ENCODE measurements around the gene GSE1. TPM values are rescaled to one million over a fixed set of nuclear protein-coding genes. Genes with fewer than 3 reads are reported as not detected.
A peak's percentile ranks its signal among the peaks of the same experiment; 100 is the strongest.

Gene GSE1
- total RNA-seq, 4 donors from 2014 or later: 79.7 to 196 (median 143) TPM

DNA sequence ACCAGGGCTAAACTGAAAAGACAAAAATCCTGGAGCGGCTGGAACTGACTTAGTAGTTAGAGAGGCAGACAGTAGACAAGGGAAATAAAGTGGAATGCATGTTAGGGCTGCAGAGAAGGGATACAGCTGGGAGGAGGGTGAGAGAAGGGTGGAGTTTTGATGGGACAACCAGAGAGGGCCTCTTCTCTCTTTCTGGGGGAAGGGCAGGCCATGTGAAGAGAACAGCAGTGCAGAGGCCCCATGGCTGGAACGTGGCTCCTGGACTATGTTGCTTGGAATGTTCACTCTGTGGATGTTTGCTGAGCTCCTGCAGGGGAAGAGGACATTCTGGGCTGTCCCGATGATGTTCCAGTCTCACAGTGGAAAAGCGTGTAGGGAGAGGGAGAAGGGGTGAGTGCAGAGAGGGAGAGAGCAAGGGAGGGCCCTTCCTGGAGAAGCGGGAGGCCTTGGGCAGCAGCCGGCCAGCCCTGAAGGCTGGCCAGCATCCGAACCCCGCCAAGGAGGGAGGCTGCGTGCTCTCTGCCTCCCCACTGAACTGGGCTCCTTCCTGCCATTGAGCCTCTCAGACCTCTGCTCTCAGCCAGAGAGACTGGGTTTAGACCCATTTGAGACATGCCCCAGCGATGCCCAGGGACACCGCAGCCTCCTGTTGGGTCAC is 33.1 kb upstream of the GSE1 start:
- no peak overlapping the region for H3K4me3 ChIP-seq
- peaks cover 0 to 68% (median 13%) of the 10 kb centered on the region in 4 donors for H3K4me1 ChIP-seq
- no peak for DNase-seq
- H3K36me3 ChIP-seq: no peaks in the 10 kb centered on the region
- TF ChIP-seq, protein P1, sequence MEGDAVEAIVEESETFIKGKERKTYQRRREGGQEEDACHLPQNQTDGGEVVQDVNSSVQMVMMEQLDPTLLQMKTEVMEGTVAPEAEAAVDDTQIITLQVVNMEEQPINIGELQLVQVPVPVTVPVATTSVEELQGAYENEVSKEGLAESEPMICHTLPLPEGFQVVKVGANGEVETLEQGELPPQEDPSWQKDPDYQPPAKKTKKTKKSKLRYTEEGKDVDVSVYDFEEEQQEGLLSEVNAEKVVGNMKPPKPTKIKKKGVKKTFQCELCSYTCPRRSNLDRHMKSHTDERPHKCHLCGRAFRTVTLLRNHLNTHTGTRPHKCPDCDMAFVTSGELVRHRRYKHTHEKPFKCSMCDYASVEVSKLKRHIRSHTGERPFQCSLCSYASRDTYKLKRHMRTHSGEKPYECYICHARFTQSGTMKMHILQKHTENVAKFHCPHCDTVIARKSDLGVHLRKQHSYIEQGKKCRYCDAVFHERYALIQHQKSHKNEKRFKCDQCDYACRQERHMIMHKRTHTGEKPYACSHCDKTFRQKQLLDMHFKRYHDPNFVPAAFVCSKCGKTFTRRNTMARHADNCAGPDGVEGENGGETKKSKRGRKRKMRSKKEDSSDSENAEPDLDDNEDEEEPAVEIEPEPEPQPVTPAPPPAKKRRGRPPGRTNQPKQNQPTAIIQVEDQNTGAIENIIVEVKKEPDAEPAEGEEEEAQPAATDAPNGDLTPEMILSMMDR (IDR thresholded peaks at IDR 0.05): no peak
- no peak for TF ChIP-seq POLR2A (IDR thresholded peaks at IDR 0.05)
- peak overlapping the region in 1 of 4 donors; percentile 43 for H3K27ac ChIP-seq
- H3K27me3 ChIP-seq: no peaks in the 10 kb centered on the region
- no peaks in the 10 kb centered on the region for H3K9me3 ChIP-seq

DNA sequence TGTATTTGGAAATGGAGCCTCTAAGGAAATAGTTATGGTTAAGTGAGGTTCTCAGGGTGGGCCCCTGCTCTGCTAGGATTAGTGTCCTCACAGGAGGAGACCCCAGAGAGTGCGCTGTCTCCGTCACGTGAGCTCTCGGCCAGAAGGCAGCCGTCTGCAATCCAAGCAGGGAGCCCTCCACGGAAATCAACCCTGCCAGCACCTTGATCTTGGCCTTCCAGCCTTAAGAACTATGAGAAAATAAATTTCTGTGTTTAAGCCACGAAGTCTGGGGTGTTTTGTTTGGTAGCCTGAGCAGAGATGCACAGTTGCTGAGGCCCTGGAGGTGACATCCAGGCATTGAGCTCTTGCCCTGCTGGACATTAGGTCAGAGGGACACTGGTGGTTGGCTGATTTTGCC is 32.4 kb upstream of the GSE1 start:
- peaks cover 0 to 62% (median 8%) of the 10 kb centered on the region in 4 donors for H3K4me1 ChIP-seq
- TF ChIP-seq POLR2A (IDR thresholded peaks at IDR 0.05): no peak
- TF ChIP-seq, protein P1 (IDR thresholded peaks at IDR 0.05): no peak
- DNase-seq: no peak
- no peaks in the 10 kb centered on the region for H3K36me3 ChIP-seq
- H3K9me3 ChIP-seq: no peaks in the 10 kb centered on the region
- H3K27me3 ChIP-seq: no peaks in the 10 kb centered on the region
- H3K27ac ChIP-seq: no peak overlapping the region
- no peak overlapping the region for H3K4me3 ChIP-seq

DNA sequence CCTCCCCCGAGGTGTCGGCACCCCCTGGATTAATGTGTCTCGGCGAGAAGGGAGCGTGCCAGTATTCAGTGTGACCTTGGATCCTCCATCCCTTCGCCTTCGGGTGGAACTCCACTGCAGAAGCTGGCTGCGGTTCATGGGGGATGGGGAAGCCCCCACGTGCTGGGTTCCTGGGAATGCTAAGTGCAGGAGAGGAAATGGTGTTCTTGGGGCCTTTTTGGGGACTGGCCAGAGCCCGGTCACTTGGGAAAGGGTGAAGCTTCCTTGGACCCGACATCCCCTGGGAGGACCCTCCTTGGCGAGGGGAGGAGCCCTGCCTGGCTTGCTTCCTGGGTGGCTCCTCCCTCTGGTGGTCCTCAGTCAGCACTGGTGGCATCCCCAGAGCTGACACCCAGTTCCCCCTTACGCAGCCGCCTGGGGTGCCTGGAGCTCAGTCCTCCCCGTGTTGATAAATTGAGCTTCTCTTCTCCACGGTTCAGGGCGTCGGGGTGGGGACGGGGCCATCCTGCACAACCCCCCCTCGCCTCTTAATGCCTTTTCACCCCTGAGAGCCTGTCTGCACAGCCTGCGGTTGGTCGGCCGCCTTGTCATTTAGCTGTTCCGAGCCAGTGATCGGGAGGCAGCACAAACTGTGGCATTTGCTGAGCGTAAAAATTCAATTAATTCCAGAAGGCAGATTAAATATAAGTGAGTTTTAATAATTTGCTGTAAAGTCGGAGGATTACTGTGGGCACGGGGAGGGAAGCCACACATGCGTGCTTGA is 30.7 kb upstream of the GSE1 start:
- H3K36me3 ChIP-seq: no peaks in the 10 kb centered on the region

DNA sequence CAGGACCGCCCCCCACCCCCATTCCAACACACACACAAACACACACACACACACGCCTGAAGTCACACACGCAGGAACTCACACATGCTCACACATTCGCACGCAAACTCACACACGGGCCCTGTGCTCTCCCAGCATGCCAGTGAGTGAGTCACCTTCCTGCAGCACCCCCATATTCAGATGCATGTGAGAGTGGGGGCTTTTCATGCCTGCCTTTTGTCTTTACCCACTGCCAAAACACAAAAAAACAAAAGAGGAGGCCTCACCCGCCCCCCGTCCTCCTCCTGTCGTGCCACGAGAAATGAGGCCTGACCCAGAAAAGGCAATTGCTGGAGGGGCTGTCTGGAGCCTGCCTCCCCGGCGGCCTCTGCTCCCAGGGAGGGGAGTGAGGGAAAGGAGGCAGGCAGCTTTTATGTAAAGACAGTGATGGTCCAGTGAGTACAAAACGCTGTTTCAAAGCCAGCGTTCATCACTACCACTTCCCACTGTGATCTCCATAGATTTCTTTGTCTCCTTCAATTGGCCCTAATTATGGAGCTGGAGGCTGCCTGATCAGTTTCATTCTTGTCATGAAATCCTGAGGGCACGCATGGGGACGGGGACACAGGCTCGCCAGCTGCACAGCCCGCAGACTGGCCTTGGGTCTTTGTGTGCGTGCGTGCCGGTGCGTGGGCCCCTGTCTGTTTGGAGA is 29.5 kb upstream of the GSE1 start:
- no peaks in the 10 kb centered on the region for H3K9me3 ChIP-seq
- H3K27ac ChIP-seq: no peak overlapping the region
- H3K4me3 ChIP-seq: no peak overlapping the region
- no peaks in the 10 kb centered on the region for H3K27me3 ChIP-seq
- no peaks in the 10 kb centered on the region for H3K36me3 ChIP-seq
- TF ChIP-seq, protein P1 (IDR thresholded peaks at IDR 0.05): no peak
- TF ChIP-seq POLR2A (IDR thresholded peaks at IDR 0.05): no peak
- no peak for DNase-seq
- H3K4me1 ChIP-seq: peaks cover 0 to 35% (median 3%) of the 10 kb centered on the region in 4 donors

More for the DNA sequence above, 30.7 kb upstream of the GSE1 start:
- Histone ChIP-seq H3K27ac (no peak overlapping the region), H3K4me1 (peaks cover 0 to 47% (median 6%) of the 10 kb centered on the region in 4 donors), H3K27me3 (no peaks in the 10 kb centered on the region), H3K9me3 (no peaks in the 10 kb centered on the region), H3K4me3 (no peak overlapping the region)
- no peak for TF ChIP-seq POLR2A (IDR thresholded peaks at IDR 0.05)
- TF ChIP-seq, protein P1 (IDR thresholded peaks at IDR 0.05): no peak
- no peak for DNase-seq

DNA sequence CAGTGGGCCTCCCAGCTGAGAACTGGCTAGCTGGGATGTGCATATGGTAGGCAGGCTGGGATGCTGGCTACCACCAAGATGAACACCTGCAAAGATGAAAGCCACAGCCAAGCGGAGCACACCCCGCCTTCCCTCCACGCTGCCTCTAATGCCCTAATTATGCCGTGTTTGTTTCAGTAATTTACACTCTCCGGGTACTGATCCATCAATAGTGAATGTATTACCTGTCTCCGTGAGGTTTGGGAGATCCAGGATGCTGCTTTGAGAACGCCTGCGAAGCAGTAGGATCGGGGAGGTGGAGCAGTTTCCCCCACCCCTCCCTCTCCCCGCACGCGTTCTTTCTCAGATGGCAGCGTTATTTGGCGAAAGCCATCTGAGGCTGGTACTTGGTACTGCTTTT is 28.9 kb upstream of the GSE1 start:
- no peak for TF ChIP-seq POLR2A (IDR thresholded peaks at IDR 0.05)
- TF ChIP-seq, protein P1 (IDR thresholded peaks at IDR 0.05): no peak
- no peaks in the 10 kb centered on the region for H3K36me3 ChIP-seq
- no peaks in the 10 kb centered on the region for H3K27me3 ChIP-seq
- DNase-seq: no peak
- no peak overlapping the region for H3K27ac ChIP-seq
- H3K4me3 ChIP-seq: no peak overlapping the region
- peaks cover 0 to 30% (median 3%) of the 10 kb centered on the region in 4 donors for H3K4me1 ChIP-seq
- no peaks in the 10 kb centered on the region for H3K9me3 ChIP-seq
